D341Med (cell line): ENCODE data around the gene SOD3.

ENCODE experiments used
- DNase-seq: peaks from one replicate; pipeline ENCODE4 v3.0.0; 2012; ENCODE audit warnings: low spot score

SOD3 gene

DNA sequence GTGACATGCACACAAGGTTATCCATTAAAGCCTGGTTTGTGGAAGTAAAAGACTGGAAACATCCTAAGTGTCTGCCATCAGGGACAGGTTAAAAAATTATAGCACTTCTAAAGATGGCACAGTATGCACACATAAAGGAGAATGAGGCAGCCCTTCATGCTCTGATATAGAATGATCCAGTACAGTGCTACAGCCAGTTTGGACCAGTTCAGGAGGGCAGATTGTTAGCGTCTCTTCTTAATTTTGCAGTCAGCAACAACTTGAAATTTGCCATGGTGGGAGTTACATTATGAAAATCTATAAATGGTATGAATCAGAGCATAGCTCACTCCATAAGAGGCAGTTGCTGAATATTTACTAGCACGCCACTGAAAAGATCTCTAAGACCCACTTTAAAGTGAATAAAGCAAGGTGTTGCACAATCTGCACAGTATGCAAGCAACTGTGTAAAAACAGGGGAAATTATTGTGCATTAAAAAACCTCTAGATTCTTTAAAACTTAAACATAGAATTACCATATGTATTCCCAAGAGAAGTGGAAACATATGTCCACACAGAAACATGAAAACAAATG lies 20.3 kb upstream of the SOD3 start:
- no peak for DNase-seq

DNA sequence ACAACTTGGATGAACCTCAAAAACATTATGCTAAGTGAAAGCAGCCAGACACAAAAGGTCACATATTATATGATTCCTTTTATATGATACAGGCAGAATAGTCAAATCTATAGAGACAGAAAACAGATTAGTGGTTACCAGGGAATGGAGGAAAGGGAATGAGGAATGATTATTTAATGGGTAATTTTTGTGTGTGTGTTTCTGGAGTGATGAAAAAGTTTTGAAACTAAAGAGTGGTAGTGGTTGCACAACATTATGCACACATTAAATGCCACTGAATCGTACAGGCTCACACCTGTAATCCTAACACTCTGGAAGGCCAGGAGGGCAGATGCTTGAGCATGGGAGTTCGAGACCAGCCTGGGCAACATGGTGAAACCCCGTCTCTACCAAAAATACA lies 19.6 kb upstream of the SOD3 start:
- no peak for DNase-seq

DNA sequence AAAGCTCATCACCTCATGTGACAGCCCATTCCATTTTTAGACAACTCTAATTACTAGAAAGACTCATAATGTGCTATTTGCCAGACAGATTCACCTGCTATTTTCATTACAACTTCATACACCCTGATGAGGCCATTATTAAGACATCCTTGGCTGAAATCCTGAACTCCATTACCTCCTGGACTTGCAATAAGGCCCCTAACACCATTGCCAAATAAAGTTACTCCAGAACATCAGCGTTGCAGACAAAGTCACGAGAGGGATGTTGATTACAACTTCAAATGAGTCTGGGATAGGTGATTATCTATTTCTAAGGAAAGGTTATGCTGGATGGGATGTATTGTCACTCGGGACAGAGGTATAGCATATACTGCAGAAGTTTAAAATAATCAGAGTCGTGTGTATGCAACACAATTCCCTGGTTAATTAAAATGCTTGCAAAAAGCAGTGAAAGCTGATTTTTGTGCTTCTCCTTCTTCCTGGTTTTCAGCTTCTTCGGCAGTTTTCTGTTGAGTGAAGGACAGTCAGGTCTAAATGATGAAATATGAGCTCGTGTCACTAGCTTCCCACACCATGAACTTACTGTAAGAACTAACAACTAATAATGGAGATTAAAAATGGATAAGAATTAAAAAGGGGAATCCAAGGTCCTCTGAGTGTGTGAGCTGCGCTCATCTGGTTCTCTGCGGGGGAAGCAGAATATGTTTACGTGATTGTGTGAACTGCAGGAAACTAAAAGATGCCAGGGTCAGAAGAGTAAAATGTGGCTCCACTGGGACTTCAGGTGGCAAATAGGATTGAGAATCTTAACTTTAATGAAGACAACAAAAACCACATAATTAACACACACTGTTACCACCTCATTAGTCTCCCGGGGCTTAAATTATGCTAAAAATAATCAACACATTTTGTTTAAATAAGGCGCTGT lies 17.6 kb upstream of the SOD3 start:
- DNase-seq = no peak

DNA sequence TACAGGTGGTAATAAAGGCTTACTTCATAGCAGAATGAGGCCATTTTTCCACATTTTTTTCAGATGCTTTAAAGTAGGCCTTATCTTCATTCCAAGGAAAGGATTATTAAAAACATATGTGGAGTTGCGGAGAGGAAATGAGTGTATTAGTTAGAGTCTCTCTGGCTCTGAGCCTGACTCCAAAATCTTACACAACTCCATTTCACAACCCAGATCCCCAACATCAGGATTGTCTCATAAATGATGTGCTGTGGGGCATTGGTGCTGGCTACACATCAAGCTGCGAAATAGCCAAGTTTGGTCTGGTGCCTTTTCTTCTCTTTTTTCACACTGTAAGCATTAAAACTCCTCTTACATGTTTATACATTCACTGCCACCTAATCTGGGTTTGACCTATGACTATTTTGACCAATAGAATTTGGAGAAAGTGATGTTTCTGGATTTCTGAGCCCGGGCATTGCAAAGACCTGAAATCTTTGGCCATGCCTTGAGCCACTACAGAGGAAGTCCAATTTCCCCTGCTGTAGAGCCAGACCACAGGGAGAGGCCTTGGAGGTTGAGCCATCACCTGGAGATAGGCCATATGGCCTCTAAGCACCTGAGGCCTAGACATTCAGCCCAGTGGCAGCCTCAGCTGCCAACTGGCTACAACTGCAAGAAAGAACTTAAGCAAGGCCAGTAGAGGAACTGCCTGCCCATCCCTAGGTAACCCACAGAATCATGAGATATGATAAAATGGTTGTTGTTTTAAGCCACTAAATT lies 16.7 kb upstream of the SOD3 start:
- no peak for DNase-seq

DNA sequence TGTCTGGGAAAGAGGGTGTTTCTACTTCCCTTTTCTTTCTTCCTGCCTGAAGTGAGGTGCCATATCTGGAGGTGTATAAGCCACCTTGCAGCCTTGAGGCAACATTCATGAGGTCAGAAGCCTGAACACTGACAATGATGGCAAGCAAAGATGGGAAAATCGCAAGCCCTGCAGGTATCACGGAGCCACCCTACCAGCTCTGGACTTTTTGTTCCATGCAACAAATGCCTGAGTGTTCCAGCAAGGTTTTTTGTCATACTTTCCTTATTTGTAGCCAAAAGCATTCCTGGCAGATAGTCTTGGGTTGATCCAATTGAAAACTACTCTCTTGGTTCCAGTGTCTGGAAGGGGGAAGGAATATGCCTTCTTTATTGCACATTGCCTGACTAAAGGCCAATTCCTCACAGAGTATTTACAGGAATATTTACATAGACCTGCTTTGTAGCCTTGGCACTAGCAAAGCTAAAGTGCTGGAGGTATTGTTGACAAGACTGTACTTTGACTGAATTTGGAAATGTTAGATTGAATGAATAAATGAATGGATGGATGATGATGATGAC lies 14.4 kb upstream of the SOD3 start:
- DNase-seq = no peak

DNA sequence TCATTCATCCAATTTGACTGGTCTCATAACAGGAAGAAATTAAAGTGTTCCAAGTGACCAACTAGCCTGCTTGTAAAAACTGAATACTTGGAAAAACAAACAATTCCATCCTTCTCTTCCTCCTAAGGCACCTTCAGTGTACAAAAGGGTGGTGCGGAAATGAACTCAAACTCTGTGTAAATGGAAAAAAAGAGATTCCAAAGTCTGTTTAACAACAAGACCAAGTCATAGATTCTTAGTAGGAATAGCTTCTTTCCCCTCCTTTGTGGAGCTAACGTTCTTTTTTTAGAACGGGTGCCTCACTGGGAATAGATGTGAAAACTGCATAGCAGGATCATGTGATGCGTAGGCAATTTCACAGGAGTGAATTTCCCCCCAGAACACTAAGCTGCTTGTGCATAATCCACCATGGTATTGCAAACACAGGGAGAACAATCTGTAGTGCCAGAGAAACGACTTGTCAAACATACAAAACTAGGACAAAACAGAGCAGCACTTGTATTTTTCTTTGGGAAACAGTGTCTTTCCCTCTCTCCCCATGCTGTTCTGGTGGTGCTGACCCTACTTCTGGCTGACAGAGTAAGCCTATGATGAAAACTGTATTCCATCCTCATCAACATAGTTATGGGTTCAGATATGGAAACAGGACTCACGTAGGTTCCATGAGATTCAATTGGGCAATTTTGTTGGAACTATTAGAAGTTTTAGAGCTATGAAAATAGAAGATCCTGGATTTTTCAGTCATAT lies 13.2 kb upstream of the SOD3 start:
- DNase-seq = no peak

DNA sequence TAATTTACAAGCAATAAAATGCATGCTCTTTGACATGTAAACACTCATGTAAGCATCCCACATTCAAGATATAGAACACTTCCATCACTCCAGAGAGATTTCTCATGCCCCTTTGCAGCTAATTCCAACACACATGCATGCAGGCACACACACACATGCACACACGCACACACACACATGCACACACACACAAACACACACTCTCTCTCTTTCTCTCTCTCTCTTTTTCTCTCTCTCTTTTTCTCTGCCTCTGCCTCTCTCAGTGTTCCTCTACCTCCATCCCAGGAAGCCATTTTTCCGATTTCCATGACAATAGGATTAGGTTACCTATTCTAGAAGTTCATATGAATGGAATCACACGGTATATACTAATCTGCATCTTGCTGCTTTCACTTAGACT lies 11.9 kb upstream of the SOD3 start:
- no peak for DNase-seq

DNA sequence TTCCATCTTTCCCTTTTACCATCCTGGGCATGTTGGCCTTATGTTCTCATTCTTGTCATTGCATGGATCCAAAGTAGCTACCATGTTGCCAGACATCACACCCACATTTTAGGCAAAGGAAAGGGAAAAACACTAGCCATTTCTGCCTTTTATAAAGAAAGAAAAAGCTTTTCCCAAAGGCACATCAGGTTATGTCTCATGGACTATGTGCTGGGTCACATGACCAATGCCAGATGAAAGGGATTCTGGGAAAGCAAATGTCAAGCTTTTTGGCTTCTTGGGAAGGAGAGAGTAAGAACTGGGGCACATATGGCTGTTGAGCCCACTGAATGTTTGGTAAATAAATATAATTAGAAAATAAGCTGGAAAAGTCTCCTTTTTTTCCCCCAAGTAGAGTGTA lies 4.3 kb upstream of the SOD3 start:
- no peak for DNase-seq

DNA sequence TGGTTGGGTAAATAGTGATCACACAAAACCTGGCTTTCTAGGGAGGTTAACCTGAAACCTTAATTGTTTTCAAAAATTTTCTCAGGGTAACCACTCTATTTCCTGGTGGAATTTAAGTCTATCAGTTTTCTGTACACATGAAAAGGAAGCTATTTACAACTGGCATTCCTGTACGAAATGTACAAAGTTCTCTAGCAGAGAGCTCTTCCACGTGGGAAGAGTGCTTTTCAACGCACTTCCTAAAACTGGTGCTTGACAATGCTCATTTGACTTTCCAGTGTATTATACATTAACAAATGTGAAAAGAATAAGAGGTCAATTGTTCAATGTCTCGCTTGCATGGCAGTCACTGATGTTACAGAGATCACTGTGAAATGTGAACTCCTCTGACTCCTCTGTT lies 2.8 kb upstream of the SOD3 start:
- no peak for DNase-seq

DNA sequence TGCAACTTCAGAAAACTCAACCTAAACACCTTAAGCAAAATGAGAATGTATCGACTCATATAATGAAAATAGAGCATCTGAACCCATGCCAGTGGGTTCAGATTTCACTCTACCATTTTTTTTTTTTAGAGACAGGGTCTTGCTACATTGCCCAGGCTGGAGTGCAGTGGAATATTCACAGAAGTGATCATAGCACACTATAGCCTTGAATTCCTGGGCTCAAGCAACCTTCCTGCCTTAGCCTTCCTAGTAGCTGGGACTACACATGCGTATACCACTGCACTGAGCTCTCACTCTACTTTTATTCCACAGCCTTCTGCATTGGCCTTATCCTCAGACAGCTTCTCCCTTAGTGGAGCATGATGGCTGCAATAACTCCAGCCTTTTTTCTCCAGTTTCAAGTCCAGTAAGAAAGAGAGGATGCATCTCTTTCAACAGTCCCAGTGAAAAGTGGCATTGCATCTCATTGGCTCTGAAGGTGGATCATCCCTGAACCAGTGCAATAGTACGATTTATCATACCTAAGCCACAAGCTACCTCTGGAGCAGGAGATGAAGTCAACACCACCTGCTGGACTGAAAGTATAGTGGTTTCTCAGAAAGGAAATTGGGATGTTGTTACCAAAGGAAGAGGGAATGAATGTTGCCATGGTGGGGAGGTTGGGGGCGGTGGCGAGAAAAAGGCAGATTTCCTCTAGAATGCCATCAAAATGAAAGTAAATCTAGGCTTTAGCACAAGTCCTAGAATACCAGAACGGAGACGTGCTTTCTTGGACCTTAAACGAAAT lies 2.0 kb upstream of the SOD3 start:
- DNase-seq = no peak

DNA sequence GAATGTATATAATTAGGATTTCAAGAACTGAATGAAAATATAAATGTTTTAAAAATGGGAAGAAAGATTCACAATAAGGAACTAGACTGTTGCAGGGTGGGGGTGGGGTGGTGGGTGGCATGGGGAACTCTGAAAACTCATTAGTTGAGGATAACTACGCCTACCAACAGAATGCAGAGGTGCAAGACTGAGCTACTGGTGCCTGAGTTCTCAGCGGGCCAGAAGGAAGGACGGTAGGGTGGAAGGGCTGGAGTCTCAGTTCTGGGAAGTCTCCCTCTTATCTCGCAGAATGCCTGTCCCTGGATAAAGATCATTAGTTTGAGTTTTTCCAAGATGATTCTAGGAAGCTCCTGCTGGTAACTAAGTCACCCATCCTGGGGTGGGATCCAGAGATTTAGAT lies 1.3 kb upstream of the SOD3 start:
- no peak for DNase-seq

DNA sequence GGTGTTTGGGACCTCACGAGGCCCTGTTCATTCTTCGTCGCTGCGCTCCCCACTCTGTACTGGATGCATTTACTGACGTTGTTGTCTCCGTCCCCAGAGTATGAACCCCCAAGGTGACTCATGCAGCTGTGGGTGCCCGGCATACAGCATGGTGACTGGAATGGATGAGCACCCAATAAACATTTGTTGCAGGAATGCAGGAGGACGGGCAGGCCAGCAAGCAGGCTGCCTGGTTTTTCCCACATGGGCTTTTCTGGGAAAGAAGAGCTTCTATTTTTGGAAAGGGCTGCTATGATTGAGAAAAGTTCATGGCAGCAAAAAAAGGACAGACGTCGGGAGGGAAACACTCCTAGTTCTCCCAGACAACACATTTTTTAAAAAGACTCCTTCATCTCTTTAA lies 893 bp upstream of the SOD3 start:
- DNase-seq = no peak

DNA sequence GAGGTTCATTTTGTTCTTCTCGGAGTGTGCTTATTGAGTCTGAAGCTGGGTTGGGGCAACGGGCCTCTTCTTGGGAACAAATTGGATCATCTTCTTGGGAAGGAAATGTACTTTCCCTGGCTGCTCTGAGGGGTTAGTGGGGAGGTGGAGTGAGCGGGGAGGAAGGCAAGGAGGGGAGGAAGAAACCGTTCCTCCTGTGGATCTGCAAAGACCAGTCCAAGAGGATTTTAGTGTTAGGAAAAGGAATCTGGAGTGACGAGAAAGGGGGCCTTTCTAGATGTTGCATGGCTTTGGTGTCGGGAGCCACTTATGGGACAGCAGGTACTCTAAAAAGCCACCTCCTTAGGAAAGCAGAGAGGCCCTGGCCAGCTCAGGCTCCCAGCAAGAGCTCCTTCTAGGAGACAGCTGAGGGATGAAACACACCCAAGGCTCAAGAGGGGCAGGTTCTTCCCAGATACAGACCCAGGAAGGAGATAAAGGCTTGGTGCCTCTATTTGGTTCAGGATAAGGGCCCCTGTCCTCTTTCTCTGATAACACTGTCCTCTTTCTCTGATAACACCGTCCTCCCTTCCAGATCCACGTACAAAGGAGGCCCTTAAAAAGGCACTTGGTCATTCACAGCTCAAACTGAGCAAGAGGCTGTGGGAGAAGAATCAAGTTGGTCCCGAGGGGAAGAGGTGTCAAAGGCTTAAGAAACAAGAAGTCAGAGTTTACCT lies 451 bp downstream of the SOD3 start:
- DNase-seq = no peak

DNA sequence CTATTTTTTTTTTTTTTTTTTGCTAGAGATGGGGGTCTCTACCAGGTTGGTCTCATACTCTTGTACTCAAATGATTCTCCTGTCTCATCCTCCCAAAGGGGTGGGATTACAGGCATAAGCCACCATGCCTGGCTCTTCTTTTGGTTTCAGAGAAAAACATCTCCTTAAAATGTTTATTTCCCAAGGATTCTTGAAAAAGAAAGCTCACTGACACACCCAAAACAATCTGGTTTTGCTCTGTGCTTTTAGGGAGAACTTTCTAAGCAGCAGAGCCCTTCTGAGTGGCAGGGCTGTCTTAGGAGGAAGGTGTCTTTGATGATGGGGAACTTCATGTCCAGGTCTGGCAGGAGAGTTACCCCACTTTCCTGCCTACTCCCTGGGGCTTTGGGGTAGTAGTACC lies 1.2 kb downstream of the SOD3 start:
- no peak for DNase-seq

DNA sequence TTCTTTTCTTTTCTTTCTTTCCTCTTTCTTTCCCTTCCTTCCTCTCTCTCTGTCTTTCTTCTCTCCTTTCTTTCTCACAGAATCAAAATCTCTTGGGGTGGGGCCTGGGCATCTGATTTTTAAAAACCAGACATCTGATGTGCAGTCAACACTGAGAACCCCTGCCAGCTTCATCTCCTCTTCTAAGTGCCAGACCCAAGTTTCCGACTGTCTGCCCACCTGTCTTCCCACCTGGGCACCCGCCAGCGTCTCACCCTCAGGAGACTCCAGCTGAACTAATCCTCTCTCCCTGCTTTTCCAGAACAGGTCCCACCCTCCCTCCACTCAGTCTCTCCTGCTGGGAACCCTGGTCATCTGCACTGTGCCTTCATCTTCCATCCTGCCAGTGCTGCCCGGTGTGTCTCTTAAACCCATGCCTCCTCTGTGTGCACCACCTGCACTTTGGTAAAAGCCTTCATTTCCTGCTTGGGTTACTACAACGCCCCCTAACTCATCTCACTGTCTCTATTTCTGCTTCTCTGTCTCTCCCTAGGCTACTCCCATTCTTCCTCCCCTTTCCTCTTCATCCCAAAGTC lies 2.8 kb downstream of the SOD3 start:
- DNase-seq = no peak

DNA sequence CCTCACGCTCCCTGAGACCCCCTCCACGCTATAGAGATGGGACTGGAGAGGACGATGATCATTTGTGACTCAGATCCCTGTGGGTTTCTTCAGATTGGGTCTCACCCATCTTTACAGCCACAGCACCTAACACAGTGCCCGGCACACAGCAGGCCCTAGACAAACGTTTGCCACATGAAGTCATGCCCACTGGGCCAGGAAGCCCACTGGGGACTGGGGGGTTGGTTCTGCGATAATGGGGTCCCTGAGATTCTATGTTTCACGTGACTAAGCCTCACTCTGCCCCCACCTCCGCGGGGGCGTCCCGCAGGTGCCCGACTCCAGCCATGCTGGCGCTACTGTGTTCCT lies 3.8 kb downstream of the SOD3 start:
- no peak for DNase-seq

DNA sequence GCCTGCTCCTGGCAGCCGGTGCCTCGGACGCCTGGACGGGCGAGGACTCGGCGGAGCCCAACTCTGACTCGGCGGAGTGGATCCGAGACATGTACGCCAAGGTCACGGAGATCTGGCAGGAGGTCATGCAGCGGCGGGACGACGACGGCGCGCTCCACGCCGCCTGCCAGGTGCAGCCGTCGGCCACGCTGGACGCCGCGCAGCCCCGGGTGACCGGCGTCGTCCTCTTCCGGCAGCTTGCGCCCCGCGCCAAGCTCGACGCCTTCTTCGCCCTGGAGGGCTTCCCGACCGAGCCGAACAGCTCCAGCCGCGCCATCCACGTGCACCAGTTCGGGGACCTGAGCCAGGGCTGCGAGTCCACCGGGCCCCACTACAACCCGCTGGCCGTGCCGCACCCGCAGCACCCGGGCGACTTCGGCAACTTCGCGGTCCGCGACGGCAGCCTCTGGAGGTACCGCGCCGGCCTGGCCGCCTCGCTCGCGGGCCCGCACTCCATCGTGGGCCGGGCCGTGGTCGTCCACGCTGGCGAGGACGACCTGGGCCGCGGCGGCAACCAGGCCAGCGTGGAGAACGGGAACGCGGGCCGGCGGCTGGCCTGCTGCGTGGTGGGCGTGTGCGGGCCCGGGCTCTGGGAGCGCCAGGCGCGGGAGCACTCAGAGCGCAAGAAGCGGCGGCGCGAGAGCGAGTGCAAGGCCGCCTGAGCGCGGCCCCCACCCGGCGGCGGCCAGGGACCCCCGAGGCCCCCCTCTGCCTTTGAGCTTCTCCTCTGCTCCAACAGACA lies 4.4 kb downstream of the SOD3 start:
- no peak for DNase-seq

DNA sequence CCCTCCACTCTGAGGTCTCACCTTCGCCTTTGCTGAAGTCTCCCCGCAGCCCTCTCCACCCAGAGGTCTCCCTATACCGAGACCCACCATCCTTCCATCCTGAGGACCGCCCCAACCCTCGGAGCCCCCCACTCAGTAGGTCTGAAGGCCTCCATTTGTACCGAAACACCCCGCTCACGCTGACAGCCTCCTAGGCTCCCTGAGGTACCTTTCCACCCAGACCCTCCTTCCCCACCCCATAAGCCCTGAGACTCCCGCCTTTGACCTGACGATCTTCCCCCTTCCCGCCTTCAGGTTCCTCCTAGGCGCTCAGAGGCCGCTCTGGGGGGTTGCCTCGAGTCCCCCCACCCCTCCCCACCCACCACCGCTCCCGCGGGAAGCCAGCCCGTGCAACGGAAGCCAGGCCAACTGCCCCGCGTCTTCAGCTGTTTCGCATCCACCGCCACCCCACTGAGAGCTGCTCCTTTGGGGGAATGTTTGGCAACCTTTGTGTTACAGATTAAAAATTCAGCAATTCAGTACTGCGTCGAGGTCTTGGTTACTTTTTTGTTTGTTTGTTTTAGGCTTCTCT lies 5.0 kb downstream of the SOD3 start:
- no peak for DNase-seq
